HG03139 (cell line): Measurements from ENCODE around the gene RIMBP2.

Experiments used
- ATAC-seq: cut with Tn5 transposase; IDR thresholded peaks from one replicate; pipeline ENCODE4 v1.9.1; 2021; ENCODE audit not compliant: unreplicated experiment

Gene RIMBP2

GRCh38 chr12:130454296-130454695 lies 261.8 kb downstream of the RIMBP2 start:
- no peak for ATAC-seq

GRCh38 chr12:130452546-130452945 lies 263.6 kb downstream of the RIMBP2 start:
- no peak for ATAC-seq

GRCh38 chr12:130451001-130451930 lies 264.8 kb downstream of the RIMBP2 start:
- no peak for ATAC-seq

GRCh38 chr12:130449291-130449690 lies 266.8 kb downstream of the RIMBP2 start:
- ATAC-seq: no peak

- ATAC-seq: no peak
These were observed 267.9 kb downstream of the RIMBP2 start for GRCh38 chr12:130448044-130448821.

GRCh38 chr12:130447655-130447965 lies 268.5 kb downstream of the RIMBP2 start:
- no peak for ATAC-seq

GRCh38 chr12:130446846-130447654 lies 269.0 kb downstream of the RIMBP2 start:
- ATAC-seq: no peak

- ATAC-seq: no peak
These were observed 271.1 kb downstream of the RIMBP2 start for GRCh38 chr12:130444986-130445385.

GRCh38 chr12:130444061-130444460 lies 272.0 kb downstream of the RIMBP2 start:
- ATAC-seq: no peak

GRCh38 chr12:130441771-130442760 lies 274.0 kb downstream of the RIMBP2 start:
- no peak for ATAC-seq

- ATAC-seq: no peak
These were observed 275.6 kb downstream of the RIMBP2 start for GRCh38 chr12:130440411-130441080.

- ATAC-seq: no peak
These were observed 276.8 kb downstream of the RIMBP2 start for GRCh38 chr12:130439250-130439649.

- no peak for ATAC-seq
These were observed 277.4 kb downstream of the RIMBP2 start for GRCh38 chr12:130438711-130439110.

- no peak for ATAC-seq
These were observed 277.9 kb downstream of the RIMBP2 start for GRCh38 chr12:130438243-130438620.

- ATAC-seq: no peak
These were observed 278.4 kb downstream of the RIMBP2 start for GRCh38 chr12:130437555-130438242.

- no peak for ATAC-seq
These were observed 279.2 kb downstream of the RIMBP2 start for GRCh38 chr12:130436741-130437501.

GRCh38 chr12:130435826-130436225 lies 280.3 kb downstream of the RIMBP2 start:
- no peak for ATAC-seq

- no peak for ATAC-seq
These were observed 280.8 kb downstream of the RIMBP2 start for GRCh38 chr12:130435331-130435730.
